WERI-Rb-1 (cell line): ENCODE results near the gene VSIR.
A peak's percentile ranks its signal among the peaks of the same experiment; 100 is the strongest.

Experiments
- DNase-seq: peaks from one replicate; pipeline ENCODE4 v3.0.0-alpha.2; 2020
- H3K27ac ChIP-seq: fragments of 250-450 bp; sonication (Bioruptor Pico); 2 replicates; pipeline ENCODE4 v1.5.1; 2020; ENCODE audit warnings: mild to moderate bottlenecking, moderate library complexity
- H3K27me3 ChIP-seq: fragments of 250-450 bp; sonication (Bioruptor Pico); 2 replicates; pipeline ENCODE4 v1.5.1; 2021; ENCODE audit warnings: mild to moderate bottlenecking, low read depth, moderate library complexity; ENCODE audit not compliant: insufficient read depth, severe bottlenecking
- H3K36me3 ChIP-seq: fragments of 250-450 bp; sonication (Bioruptor Pico); 2 replicates; pipeline ENCODE4 v1.5.1; 2020; ENCODE audit warnings: mild to moderate bottlenecking, moderate library complexity
- H3K4me3 ChIP-seq: 2 replicates; pipeline ENCODE4 v1.5.1; 2011; ENCODE audit warnings: low read depth, mild to moderate bottlenecking, control low read depth, low read length
- H3K9me3 ChIP-seq: fragments of 250-450 bp; sonication (Bioruptor Pico); 2 replicates; pipeline ENCODE4 v1.5.1; 2021; ENCODE audit warnings: mild to moderate bottlenecking, moderate library complexity; ENCODE audit not compliant: severe bottlenecking
- CTCF ChIP-seq: IDR thresholded peaks from 2 replicates; pipeline ENCODE4 v1.5.1; 2011; ENCODE audit warnings: low read depth, mild to moderate bottlenecking, control low read depth, inconsistent platforms, low read length

VSIR gene

GRCh38 chr10:71777213-71777985, 4.1 kb upstream of the VSIR start:
- H3K27ac ChIP-seq = no peak overlapping the region
- no peak for DNase-seq
- no peak for TF ChIP-seq CTCF
- H3K36me3 ChIP-seq = peaks cover 9% of the 10 kb centered on the region
- peaks cover 2% of the 10 kb centered on the region for H3K9me3 ChIP-seq
- H3K27me3 ChIP-seq = no peaks in the 10 kb centered on the region
- no peak overlapping the region for H3K4me3 ChIP-seq

DNA sequence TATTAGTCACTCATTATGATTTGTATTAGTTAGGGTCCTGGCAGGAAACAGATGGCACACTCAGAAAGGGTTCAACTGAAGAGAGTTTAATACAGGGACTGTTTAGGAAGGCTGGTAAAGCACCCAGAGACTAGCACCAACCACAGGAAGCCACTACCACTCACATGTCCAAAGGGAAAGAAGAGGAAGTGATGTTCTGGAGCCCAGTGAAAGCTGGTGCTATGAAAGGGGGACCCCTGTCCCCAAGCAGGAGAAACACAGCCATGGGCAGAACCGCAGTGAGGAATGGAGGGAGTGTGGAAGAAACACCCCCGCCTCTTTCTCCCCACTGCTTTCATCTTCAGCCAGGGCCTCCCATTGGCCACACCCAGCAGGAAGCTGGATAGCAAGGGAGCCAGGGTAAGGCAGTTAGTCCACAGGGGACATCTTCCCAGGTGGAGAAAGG, 3.2 kb upstream of the VSIR start:
- peaks cover 2% of the 10 kb centered on the region for H3K9me3 ChIP-seq
- no peak for TF ChIP-seq CTCF
- no peak for DNase-seq

DNA sequence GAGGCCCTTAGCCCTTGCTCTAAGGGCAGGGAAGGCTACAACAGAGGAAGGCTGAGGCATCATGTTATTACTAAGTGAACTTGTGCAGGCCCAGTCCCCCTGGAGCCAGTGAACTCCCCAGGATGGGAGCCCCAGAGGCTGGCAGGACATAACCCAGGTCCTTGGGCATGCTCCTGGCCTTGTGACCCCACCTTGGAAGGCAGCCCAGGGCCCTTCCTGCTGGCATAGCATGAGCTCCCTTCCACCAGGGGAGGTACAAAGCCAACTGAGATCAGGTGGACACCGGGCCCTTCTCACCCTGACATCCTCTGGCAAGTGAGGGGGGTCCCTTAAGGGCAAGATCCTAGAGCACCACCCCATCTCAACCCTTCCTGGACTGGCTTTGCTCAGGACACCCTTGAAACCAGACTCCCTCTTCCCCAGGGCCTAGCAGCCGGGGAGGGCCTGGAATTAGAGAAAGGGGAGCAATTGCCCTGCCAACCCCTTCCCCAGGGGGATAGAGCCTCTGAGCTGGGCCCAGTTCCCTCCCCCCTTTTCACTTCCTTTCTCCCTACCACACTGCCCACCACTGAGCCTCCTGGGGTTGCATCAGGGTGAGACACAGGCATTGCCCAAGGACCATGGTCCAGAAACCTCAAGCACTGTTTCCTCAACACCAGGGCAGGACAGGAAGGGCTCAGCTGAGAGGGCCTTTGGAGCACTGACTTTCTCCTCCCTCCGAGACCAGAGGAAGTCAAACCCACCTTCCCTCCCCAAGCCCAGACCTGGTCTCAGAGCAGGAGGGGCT, 1.8 kb upstream of the VSIR start:
- Histone ChIP-seq H3K9me3 (peaks cover 2% of the 10 kb centered on the region), H3K36me3 (peaks cover 9% of the 10 kb centered on the region), H3K4me3 (no peak overlapping the region), H3K27ac (no peak overlapping the region), H3K27me3 (no peaks in the 10 kb centered on the region)
- DNase-seq = no peak
- no peak for TF ChIP-seq CTCF

More for the DNA sequence above, 3.2 kb upstream of the VSIR start:
- Histone ChIP-seq H3K4me3 (no peak overlapping the region), H3K27ac (0 out of 2 replicates have a peak overlapping the region, but pooled peaks have one; percentile 31), H3K36me3 (peaks cover 9% of the 10 kb centered on the region), H3K27me3 (no peaks in the 10 kb centered on the region)

DNA sequence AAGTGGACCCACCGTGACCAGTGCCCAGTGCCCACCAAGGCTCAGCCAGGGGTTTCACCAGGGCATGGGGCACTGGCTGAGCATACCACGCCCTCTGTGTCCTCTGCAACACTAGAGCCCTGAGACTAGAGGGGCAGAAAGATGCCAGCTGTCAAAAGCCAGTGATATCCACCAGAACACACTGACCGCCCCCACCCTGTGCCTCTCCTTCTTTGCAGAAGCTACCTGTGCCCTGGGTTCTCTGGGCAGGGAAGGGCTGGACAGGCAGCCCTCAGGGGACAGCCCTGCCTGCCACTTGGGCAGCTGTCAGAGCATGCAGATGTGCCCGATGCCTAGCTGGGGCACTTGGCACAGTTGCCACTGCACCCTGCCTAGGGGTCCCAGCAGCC, 494 bp downstream of the VSIR start:
- no peaks in the 10 kb centered on the region; the same call in 1 of the 2 replicates for H3K36me3 ChIP-seq
- H3K9me3 ChIP-seq = peaks cover 2% of the 10 kb centered on the region
- H3K27me3 ChIP-seq = no peaks in the 10 kb centered on the region
- H3K27ac ChIP-seq = no peak overlapping the region
- no peak overlapping the region for H3K4me3 ChIP-seq
- DNase-seq = no peak
- no peak for TF ChIP-seq CTCF

GRCh38 chr10:71771821-71772617, 1.3 kb downstream of the VSIR start:
- no peaks in the 10 kb centered on the region for H3K27me3 ChIP-seq
- no peak for DNase-seq
- TF ChIP-seq CTCF = no peak
- H3K36me3 ChIP-seq = no peaks in the 10 kb centered on the region
- no peak overlapping the region for H3K27ac ChIP-seq
- H3K9me3 ChIP-seq = no peaks in the 10 kb centered on the region
- H3K4me3 ChIP-seq = no peak overlapping the region
